B cell (primary cell): ENCODE measurements around the gene CCN5.

Experiments used
- CTCF ChIP-seq: fragments of 200-600 bp; IDR thresholded peaks from one replicate; pipeline ENCODE4 v1.8.0; 2022; ENCODE audit warnings: antibody characterized with exemption, mild to moderate bottlenecking
- EZH2 ChIP-seq: IDR thresholded peaks from 2 replicates; pipeline ENCODE4 v1.6.1; 2012; ENCODE audit warnings: borderline replicate concordance, low read depth, mild to moderate bottlenecking, moderate library complexity, low read length; ENCODE audit not compliant: insufficient read depth, poor library complexity, severe bottlenecking

GRCh38 chr20:44720621-44720996 is 5.4 kb downstream of the CCN5 start:
- TF ChIP-seq CTCF (no peak), EZH2 (no peak)
